Stimulated activated CD8-positive, alpha-beta memory T cell treated with anti-CD3 and anti-CD28 coated beads, Interleukin-2, amount 100 ng/mL, for 48 hours (primary cell): ENCODE measurements around the gene KDM4B.

Source experiments
- DNase-seq, 2 donors: peaks; one replicate each; pipeline ENCODE4 v3.0.0-alpha.2; 2020; ENCODE audit warnings: low read depth in 2 of 2

The KDM4B gene

DNA sequence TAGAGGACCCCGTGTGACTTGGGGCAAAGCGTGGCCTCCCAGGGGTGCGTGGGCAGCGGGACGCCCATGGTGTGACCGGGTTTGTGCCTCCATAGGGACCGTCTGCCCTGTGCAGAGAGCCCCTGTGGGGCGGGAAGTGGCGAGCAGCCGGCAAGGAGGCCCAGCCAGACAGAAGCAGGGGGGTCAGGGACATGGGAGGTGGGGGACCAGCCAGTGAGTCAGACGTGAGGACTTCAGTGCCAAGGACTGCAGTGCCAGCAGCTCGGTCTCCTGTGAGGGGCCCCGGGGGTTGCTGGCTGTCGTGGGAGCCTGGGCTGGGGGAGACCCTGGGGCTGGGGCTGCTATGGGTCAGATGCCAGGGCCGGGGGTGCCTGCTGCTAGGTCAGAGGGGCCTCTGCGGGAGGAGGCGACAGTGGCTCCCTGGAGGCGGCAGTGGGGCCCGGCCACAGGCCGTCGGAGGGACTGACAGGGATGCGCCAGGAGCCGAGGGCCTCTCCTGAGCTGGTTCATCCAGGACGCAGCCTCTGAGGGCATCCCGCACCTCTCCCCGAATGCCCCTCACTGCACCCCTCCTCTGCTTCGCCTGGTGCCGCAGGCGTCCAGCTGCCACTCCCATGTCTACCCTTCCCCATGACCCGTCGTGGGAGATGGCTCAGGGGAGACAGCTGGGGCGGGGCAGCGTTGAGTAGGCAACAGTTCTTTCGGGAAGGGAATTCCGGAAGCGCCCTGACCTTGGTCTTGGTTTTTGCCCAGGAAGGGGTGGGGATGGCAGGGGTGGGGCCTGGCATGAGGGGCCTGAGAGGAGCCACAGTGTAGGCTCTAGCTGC, 80.0 kb downstream of the KDM4B start:
- no peak for DNase-seq

DNA sequence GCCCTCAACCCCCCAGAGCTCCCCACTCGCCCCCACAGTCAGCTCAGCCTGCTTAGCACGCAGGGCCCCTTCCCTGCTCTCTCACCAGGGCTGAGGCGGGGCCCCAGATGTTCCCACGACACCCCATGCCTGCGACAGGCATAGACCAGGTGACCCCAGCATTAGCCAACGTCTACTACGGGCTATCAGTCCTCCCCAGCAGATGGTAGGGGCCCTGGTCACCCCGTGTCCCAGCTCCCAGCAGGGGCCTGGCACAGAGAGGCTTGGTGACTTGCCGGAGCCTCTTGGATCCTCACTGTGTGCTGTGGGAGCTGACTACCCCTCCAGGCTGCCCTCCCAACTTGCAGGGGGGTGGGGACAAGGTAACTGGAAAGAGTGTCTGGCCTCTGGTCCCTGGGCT, 80.6 kb downstream of the KDM4B start:
- DNase-seq: no peak

DNA sequence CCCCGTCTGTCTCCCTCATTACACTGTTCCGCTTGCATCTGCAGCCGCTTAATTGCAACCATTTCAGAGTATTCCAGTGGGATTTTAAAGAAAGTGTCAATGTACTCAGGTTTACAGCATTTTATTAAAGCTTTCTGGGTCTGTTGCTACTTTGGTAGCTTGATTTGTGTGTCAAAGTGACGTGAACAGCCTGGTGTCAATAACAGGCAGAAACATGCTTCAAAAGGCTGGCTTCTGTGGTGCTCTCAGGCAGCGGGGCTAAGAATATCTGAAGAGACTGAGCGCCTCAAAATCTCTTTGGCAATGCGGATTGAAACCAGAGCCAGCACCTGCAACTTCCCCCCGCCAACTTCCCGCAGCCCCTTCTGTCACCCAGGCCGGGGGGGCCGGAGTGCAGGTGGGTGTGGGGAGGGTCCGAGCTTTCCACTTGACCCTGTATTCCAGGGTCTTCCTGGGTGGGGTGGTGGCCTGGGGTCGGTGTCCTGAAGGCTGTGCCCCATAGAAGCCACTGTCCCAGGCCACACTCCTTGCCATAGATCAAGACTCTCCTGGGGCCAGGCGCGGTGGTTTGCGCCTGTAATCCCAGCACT, 81.2 kb downstream of the KDM4B start:
- no peak for DNase-seq

DNA sequence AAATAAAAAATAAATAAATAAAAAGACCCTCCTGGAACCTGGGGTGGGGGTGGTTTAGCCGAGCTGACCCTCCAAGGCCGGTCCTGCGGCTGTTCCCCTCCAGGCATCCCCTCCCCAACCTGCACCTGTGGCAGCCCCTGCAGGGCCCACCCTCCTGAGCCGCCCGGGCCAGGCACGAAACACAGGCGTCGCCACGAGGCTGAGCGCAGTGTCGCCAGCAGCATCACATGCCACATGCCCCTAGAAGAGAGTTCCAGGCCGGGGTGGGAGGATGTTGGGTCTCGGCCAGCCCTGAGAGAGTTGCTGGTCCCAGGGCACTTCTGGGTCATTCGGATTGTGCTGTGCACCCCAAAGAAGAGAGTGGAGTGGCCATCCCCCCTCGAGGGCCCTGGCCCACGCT, 82.0 kb downstream of the KDM4B start:
- no peak for DNase-seq

DNA sequence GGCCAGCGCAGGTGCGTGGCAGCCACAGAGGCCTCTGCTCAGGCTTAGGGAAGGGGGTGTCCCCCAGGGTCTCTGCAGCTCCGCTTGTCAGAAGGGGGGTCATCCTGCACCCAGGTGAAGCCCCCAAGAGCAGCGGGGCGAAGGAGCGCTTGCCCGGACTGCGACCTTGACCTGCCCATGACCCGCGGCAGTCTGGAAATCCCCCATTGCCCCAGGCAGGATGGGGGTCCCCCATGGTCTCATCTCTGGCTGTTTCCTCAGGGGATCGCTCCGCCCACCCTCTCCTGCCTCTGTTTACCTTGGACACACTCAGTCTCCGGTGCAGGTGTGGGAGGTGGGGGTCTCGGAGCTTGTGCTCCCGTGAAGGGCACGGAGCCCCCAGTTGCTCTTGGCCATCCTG, 82.7 kb downstream of the KDM4B start:
- no peak for DNase-seq

DNA sequence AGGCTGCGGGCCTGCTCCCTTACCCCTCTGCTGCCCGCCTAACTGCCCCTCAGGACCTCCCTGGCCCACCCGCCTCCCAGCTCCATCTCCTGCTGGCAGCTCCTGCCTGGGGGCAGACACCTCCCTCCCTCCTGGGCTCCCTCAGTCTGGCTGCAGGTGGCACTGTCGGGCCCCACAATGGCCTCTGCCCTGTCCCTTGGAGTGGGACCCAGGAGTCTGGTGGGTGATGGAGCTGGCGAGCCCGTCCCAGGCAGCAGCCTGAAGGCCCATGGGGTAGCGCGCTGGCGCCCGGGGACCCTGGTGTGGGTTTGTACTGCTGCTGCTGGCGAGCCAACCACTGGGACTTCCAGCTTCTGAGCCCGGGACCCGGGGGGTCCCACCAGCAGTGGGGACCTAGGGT, 83.6 kb downstream of the KDM4B start:
- no peak for DNase-seq

DNA sequence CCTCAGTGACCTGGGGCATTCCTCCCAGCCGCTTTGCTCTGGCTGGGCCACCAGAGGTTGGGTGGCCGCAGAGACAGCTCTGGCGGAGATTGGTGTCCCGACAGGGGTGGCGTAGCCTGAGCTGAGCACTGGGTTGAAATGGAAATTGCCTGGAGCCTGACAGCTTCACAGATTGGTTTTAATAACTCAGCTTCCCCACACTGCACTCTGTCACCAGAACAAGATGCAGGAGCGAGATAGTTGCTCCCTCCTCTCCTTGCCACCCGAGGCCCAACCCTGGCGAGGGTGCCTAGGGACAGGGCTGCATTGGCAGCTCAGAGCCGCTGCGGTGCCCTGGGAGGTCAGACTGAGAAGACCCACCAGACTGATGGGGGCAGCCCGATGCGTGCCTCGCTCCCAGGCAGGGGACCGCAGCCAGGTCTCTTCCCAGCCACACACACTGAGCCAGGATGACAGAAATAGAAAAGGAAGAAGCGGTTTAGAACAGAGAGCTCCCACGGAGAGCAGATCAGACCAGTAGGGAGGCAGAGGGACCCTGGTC, 84.1 kb downstream of the KDM4B start:
- no peak for DNase-seq

DNA sequence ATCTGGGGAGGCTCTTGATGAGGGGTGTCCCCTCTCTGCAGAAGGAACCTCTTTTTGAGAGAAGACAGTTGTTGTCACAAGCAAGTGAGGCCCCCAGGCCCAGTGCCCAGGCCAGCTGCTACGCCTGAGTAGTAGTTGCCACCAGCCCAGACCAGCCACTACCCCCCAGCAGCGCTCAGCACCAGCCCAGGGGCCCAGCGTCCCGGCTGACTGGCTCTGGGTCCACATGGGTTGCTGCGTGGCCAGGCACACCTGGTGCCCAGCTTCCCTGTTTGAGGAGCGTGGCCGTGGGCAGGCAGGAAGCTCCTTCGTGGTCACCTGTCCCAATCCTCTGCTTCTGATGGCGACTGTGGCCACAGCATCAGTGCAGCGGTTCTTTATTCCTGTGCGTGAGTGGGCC, 84.7 kb downstream of the KDM4B start:
- DNase-seq: no peak

DNA sequence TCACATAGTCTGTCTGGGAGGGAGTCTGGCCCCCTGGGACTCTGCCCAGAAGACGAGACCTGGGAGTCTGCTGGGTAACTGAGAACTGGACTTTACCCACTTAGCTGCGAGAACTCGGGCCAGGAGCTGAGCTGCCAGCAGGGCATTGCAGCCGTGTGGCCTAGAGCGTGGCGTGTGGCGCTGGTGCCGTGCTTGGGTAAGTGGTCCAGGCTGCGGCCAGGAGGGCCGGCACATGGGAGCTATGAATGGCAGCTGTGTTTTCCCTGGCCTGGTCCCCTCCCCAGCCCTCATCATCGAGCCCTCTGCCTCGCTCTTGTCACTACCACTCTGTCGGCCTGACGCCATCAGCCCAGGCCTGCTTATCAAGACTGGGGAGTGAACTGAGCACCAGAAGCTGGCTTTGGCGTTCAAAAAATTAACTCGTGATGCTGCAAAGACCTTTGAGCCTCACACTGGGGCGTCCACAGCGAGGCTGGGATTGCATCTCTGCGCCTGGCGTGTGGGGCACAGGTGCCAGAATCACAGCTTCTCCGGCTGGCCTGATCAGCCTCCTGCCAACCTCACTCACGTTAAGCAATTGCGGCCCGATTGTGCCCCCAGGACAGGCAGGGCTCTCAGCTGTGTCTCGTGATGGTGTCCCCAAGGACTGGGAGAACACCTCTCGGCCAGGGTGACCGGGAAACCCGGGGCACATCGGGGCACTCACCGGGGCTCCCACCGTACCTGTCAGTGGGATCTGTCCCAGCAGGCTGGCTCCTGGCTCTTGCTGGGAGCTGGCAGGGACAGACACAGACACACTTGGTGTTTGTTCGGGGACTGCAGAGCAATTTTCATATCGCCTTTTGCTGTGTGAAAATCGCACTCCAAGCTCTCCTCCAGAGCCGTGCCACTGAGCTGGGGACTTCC, 85.9 kb downstream of the KDM4B start:
- DNase-seq: no peak

DNA sequence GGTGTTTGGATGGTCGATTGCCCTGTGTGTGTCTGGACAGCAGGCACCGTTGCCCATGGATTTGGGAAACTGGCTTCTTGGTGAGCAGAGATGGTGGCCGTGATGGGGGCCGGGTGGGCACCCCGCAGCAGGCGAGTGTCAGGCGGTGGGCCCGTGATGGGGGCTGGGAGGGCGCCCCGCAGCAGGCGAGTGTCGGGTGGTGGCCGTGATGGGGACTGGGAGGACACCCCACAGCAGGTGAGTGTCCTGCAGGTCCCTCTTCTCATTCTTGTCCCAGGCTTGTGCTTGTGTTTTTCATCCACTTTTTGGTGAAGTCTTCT, 86.5 kb downstream of the KDM4B start:
- no peak for DNase-seq

DNA sequence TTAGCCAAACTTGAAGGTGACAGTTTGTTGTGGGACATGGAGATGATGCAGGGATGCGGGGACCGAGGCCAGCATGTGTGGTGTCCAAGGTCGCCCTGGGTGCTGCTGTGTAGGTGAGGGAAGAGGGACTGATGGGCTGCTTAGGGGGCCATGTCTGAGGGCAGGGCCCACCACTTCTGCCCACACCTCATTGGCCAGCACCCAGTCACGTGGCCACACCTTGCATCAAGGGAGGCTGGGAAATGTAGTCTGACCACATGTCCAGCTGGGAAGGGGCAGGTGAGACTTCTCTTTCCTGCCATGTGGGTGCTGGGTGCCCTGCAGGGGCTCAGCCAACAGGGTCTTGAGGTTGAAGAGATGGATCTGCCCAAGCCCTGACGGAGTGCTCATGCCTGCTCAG, 88.9 kb downstream of the KDM4B start:
- no peak for DNase-seq

DNA sequence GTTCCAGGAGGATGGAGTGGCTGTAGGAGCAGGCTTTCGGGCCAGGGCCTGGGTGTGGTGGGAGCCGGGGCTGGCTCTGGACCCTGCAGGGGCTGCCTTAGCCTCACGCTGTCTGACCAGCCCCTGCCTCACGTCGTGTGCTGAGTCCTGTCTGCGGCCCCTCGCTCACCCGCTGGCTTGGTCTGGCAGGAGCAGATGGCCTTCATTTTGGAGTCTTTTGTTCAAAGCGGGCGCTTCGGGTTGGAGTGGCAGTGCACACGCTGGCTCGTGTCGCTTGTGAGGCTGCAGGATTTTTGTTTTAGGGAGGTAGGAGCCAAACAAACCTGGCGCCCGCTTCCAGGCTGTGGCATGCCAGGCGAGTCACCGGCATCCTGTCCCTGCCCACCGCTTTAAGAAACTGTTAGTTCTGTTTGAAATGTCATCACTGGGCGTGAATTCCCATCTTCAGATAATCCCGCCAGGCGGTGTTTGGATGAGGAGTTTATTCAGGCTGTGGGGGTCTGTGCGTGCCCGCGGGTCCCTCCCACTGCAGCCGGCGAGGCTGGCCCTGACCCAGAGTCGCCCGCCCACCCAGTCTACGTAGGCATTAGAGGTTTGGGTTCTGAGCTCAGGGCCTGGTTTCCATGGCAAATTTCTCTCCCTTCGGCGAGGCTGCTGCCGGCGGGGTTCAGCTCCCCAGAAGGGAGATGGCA, 89.8 kb downstream of the KDM4B start:
- no peak for DNase-seq

DNA sequence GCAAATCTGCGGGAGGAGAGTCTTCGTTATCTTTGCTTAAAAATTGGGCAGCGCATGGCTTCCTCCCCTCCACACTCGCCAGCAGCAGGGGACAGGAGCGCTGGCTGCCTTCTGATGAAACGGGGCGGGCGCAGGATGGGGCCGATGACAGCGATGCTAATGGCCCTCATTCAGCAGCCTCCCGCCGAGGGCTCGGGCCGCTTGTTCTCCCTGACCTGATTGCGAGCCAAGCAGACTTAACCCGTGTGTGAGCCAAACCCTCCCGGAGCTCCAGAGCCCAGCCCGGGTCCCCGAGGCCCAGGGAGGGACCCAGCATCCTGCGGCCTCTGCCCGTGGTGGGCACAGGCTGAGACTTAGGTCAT, 90.3 kb downstream of the KDM4B start:
- no peak for DNase-seq

DNA sequence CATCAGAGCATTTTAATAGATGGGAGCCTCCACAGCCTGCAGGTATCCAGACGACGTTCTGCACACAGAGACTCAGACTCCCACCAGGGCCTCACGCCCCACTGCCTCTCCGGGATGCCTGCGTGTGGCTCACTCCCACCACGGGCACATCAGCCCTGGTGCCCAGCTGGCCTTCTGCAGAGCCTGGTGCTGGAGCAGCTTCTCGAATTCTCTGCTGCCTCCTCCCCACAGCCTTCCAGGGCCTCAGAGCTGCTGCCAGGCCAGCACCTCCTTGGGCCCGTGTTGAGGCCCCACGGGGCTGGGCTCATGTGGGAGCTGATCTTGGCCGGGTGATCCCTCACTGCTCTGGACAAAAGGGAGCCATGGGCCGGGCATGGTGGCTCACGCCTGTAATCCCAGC, 90.9 kb downstream of the KDM4B start:
- DNase-seq: no peak

DNA sequence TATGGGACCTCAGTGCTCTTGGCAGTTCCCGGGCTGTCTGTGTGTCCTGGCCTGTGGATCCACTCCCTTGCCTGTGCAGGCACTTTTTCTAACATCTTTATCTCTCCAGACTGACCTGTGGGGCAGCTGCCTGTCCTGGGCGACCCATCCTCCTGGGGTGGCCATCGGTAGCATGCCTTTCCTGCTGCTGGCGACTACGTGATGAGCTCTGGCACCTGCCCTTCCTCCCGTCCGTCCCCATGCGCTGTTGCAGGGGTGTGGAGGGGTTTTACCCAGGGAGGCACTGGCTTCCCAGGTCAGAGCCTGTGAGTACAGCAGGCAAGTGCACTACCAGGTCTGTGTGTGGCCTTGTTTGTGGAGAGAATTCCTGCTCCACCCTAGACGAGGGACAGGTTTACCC, 93.3 kb downstream of the KDM4B start:
- DNase-seq: no peak

DNA sequence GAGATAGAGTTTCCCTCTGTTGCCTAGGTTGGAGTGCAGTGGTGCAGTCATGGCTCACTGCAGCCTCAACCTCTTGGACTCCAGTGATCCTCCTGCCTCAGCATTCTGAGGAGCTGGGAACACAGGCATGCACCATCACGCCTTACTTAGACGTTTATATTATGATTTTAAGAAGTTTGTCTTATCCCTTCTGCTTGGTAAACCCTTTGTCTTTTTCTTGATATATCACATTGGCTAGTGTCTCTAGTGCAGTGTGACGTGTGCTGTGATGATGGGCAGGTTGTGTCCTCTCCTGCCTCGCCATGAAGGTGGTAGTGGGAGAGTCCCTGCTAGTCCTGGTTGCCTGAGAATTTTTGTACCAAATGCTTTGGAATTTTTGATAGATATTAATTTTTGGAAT, 93.9 kb downstream of the KDM4B start:
- DNase-seq: no peak

DNA sequence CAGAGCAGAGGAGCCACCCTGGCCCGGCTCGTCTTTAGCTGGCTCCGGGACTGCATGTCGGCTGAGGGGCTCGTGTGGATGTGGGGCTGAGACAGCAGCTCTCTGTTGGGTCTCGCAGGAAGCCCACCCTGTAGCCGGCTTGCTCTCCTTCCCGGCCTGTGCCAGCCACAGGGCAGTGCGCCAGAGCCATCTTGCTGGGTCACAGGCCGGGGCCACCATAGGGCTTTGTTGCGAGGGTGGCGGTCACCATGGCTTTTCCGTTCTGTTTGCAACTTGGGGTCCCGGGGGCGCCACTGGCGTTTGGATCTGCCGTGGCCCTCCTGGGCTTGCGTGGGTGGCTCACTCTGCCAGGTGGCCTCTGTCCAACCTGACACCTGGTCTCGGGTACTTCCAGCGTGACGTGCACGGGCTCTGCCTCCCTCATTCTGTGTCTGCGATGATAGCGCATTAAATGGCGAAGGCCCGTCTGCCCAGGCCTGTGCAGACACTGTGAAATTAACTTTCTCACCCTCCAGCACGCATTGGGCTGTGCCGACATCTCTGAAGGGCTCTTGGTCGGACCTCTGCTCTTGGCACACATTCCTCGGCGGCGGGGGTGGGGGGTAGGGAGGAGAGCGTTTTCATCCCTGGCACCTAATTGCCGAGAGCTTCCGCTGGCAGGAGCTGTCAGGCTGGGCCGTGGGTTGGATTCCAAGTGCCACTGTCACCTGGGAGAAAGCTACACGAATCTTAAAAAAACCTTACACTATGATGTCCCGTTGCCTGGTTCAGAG, 95.1 kb downstream of the KDM4B start:
- no peak for DNase-seq

DNA sequence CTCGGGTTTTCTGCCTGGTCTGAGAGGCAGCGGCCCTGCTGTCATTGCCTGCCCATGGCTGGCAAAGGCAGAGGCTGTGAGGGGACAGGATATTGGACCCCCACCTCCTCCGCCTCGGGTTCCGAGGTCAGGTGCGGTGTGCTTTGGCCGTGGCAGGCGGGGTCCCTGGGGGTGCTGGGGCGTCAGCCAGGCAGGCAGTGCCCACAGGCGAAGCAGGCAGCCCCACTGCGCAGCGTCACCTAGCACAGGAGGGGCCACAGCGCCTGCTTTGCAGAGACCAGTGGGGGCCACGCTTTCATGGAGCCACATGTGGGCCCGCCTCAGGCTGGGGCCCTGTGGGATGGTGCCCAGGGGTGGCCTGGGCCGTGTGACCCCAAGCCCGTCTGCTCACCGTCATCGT, 96.0 kb downstream of the KDM4B start:
- no peak for DNase-seq

DNA sequence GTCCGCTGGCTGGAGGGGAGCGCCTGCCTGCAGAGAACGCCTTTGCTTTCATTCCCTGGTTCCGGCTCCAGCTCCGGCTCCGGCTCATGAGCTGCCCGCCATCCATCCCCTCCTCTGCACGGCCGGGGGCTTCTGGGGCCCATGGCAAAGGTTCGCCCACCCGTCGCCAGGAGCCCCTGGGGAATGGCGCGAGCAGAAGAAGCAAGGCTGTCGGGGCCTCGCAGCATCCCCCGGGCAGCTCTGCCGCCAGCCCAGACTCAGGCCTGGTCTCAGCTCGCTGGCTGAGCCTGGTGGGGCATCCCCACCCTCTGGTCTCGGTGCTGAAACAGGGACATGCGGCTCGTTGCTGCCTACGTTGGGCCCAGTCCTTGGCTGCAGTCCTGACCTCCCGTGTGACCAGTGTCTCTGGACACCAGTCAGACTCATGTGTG, 96.8 kb downstream of the KDM4B start:
- DNase-seq: no peak

DNA sequence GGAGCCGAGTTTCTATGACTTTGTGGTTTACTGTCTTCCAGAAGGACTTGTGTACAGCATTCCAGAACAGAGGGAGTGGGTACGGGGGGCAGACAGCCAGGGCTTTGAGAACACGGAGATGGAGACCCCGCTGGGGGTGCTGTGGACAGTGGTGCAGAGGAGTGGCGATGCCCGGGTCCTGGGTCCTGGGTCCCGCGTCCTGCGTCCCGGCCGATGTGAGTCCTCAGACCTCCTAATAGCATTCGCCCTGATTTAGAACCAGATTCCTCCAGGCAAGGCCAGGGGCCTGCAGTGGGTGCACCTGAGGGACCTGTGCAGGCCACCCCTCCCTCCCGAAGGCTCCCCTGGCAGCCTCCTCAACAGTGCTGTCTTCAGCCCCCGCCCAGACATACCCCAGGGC, 97.9 kb downstream of the KDM4B start:
- DNase-seq: no peak

DNA sequence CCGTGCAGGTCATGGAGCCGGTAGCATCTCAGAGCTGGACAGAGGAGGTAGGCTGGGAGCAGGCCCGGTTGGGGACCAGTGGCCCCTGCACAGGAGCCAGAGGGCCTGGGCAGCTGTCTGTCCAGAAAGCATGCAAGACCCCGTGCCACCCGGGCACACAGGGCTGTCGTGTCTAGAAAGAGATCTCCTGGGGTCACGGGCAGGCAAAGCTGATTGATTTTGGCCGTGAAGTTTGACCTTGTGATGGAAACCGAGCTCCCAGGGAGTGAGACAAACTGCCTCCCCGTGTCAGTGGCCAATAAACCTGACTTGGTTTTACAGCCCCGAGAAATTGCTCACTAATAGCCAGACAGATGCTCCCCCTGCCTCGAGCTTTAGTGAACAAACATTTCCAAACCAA, 98.8 kb downstream of the KDM4B start:
- DNase-seq: no peak
